Activated CD4-positive, CD25-positive, alpha-beta regulatory T cell treated with anti-CD3 and anti-CD28 coated beads, Interleukin-2, amount 50 U/mL, for 72 hours (primary cell): ENCODE measurements around the gene CARD6.
A peak's percentile ranks its signal among the peaks of the same experiment; 100 is the strongest.
"Not testable (repeated sequence)": the region's sequence is repeated elsewhere in the genome, so short reads cannot be mapped to it uniquely, and the experiment has no call there.

Experiments
- DNase-seq: peaks from one replicate; pipeline ENCODE4 v3.0.0; 2021

Gene CARD6

DNA sequence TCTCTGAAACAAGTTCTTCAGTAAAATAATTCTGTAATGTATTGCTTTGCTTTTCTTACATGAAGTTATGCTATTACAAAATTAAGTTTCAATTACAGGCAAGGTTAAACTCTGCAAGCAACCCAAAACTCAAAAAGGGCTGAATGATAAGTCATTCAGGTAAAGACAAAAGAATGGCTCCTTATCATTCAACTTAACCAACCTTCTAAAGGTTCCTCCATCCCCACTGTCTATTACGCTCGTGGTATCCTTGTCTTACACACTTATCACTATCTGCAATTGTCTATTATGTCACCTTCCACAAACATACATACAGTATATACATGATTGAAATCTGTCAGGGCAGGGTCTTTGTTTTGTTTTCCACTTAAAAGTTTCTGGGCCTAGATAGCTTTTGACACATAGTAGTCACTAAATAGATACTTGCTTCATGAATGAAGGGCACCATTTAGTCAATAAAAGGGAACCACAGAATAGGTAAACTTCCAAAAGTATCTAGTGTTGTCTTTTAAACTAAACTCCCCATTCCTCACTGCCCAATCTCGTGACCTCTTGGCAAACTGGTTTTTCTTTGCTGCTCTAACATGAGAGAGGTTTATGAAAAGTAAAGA, 13.0 kb upstream of the CARD6 start:
- no peak for DNase-seq

DNA sequence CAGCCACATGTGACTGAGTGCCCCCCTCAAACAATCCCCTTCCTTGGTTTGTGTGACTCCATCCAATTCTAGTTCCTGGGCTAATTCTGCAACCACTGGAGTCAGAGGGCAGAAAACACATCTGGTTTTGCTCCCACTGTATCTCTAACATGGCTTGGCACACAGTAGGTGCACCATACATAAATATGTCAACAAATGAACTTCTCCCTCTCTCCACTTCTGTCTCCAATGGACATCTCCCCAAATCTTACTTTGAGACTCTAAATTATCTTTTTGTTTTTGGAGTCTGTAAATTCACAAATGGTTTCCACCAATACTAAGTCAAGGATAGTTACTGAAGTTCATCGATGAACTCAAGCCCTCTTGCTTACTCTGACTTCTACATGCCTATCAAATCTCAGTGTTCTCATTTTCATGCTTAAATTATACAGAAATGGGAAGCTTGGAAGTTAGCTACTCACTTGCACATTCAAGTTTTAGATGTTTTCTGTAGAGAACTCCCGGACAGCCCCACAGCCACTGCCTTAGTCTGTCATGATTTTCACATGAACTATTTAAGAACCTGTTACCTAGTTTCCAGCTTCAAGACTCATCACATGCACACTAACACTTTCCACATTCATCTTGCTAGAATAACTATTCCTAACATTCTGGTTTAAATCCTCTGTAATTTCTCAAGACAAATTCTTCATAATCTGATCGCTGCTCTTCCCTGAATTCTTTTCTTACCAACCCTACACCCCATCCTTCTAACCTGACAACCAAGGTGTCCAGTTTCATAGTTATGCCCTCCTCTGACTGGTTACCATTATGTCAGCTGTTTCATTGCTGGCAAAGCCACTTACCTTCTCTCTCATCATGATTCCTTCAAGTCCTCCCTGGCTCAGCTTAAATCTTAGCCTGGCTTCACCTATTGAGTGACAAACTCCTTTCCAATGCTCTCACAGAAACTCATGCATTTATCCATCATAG, 12.2 kb upstream of the CARD6 start:
- DNase-seq = no peak

DNA sequence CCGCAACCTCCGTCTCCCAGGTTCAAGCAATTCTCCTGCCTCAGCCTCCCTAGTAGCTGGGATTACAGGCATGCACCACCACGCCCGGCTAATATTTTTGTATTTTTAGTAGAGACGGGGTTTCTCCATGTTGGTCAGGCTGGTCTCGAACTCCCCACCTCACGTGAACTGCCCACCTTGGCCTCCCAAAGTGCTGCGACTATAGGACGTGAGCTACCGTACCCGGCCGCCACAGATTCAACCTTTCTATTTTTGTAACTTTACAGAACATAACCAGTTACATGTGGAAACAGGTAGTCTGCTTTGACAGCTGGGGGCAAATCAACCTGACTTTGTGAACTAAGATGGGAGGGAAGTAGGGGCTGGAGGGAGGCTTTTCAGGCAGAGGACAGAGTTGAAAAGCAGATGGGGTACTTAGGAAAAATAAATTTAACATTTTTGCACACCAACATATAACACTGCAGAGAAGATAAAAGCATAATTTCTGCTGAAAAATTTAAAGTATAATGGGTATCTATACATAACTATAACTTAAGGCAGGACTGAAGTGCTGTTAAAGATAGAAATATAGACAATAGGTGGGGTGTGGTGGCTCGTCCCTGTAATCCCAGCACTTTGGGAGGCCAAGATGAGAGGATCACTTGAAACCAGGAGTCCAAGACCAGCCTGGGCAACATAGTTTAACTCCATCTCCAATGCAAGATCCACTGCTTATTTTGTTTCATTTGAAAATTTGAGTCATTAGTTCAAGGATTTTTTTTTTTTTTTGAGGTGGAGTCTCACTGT, 11.2 kb upstream of the CARD6 start:
- no peak for DNase-seq

DNA sequence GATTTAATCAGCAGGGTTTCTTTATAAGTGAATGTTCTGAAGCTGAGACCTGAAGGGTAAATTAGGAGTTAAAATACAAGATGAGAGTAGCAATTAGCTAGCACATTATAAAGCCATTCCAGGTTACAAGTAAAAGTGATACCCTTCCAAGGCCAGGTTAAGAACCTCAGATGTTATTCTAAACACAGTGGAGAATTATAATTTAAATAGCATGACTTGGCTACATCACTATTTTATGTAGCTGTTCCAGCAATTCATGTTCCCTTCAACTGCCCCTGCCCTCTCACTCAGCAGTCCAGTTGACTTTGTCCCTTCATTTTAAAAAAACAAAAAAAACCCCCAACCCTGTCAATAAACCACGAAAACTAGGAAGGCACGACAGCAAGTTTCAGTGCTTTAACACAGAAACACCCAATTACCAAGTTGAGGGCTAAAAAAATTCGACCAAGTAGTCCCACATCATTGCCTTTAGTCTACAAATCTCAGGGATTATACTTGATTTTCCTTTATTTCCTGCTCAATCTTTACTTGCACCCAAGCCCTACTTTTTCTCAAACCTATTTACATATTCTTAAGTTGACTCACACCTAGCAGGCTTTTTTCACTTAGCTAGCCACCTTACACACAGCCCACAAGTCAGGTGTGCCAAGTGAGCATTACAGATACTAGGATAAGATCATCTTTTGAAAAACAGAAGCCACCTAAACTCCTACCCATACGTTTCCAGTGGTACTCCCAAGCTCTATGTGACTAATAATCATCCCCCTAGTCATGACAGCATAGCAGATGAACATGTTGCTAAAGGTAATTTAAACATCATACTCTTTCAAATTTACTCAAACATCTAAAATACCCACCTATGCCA, 9.6 kb upstream of the CARD6 start:
- no peak for DNase-seq

DNA sequence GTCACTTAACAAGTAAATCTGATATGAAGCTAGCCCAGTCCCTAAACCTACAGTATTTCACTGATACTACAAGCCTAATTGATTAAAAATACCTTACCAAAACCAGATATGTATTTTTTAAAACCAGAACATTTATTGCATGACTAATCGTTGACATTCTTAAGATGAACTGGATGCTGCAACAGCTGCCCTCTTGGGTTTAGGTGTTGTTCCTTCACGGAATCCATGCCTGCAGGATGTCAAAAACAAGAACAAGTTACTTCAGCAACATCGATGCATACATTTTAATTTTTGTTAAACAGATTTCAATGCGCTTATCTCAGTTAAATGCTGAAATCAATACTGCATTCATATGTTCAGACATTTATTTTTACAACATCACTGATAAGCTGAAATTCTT, 8.8 kb upstream of the CARD6 start:
- DNase-seq = no peak

DNA sequence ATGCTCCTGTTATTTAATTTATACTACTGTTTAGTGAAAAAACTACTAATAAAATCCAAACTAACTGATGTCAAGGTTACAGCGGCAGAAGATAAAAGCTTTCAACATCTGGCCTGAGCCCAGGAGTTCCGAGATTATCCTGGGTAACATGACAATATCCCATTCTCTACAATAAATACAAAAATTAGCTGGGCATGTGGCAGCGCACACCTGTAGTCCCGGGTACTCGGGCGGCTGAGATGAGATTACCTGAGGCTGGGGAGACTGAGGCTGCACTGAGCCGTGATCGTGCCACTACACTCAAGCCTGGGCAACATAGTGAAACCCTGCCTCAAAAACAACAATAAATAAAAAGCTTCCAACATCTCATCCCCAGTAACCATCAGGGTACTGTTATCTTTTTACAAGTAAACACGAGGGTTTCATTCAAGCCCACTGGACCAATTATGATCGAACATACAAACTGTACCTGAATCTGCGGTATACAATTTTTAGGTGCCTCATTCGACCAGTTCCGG, 7.4 kb upstream of the CARD6 start:
- no peak for DNase-seq

DNA sequence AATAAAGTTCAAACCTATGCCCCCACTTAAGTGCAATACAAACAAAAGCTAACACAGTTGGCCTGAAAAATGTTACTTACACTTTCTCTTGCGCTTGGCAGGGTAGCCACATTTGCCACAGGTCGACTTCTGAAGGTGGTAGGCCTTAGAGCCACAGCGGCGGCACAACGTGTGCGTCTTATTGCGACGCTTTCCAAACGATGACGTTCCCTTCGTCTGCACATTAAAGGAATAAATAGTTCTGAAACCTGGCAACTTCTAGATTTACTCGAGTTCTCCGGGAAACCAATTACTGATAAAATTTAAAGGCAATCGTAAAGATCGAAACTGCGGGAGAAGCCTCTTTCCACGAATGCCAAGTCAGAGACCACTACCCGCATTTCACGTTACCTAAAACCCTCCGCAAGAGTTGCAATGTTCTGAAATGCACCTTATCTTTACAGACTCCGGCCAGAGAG, 6.7 kb upstream of the CARD6 start:
- peak; percentile 40 for DNase-seq

DNA sequence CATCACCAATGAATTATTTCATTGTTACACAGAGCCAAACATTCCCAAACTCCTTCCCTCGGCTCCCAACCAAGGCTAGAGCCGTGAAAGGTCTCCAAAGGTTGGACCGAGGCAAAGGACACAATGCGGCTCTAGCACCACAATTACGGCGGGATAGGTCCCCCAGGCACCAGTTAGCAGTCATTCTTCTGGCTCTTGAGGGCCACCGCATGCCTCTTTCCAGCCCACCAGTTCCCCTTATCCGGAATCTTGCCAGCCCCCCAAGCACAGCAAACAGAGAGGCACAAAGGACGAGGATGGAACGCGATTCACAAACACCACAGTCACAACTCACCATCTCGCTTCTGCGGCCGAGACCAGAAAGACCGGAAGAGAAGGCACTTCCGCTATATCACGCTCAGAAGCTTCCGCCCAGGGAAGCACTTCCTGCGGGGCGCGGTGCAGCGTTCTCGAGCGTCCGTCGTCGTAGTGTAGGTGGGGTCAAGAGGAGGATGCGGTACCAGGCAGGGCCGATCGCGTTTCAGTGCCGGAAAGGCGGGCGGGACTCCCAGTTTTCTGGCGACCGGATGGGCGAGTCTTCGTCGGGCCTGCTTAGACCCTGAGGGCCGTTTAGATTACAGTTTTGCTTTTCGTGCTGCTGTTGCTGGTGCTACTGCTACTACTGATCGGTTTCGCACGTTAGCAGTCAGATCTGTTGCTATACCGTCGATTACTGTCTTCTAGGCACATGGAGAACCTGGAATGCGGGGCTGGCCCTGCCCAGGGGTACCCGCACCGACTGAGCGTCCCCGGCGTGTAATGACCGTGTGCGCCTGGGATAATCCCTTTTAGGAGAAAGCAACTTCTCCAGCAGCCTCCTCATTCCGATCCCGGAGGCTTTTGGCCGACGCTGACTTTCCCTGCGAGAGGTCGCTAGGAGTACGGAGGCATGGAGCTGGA, 6.0 kb upstream of the CARD6 start, which contains the start of gene RPL37:
RPL37 (minus strand) TSS at position 374 of the 939 bp plus-strand sequence; CDS start at position 337, 37 bp downstream.
- peak; percentile 88 for DNase-seq

DNA sequence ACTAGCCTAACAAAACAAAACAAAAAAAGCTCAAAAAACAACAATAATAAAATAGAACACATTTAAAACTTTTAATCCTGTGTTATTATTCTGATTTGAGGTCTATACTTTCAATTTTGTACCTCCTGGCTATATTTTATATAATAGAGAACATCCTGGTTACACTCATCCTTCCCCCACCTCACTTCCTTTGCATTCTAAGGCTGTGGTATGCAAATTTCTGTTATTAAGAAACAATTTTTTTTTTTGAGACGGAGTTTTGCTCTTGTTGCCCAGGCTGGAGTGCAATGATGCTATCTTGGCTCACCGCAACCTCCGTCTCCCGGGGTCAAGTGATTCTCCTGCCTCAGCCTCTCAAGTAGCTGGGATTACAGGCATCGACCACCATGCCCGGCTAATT, 3.1 kb upstream of the CARD6 start:
- no peak for DNase-seq

DNA sequence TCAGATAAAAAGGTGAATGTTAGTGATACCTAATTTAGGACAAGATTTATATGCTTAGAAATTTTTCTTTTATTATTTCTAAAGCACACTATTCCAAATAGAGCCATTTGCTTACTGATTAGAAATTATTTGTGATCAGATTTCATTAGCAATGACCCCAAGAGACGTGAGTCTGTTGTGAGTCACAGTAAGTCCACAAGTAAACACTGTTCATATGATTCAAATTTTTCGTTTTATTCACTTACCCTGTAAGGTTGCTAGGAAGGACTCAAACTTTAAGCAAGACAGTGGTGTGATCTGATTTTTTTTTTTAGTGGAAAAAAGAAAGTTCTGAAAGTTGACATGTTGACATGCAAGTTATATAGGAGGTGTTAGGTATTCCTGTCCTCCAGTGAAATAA, 1.2 kb downstream of the CARD6 start:
- DNase-seq = no peak

DNA sequence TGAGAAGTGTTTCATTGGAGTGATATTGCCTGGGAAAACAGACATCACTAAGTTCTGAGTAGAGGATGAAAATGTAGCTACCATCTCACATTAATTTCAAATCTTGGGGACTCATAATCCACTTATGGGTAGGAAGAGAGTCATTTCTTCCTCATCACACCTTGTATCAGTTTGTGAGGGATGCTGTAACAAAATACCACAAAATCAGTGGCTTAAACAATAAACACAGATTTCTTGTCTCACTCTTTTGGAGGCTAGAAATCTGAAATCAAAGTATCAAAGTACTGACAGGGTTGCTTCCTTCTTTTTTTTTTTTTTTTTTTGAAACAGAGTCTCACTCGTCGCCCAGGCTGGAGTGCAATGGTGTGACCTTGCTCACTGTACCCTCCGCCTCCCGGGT, 3.4 kb downstream of the CARD6 start:
- DNase-seq = no peak

DNA sequence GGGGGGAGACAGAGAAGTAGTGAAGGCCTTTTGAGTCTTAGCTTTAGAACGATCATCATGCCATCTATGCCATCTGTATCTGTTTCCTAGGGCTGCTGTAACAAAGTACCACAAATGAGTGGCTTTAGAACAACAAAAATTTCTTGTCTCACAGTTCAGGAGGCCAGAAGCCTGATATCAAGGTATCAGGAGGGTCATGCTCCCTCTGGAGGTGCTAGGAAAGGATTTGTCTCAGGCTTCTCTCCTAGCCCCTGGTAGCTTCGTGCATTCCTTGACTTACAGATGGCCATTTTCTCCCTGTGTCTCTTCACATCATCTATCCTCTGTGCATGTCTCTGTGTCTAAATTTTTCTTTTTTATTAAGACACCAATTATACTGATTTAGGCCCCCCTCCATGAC, 5.2 kb downstream of the CARD6 start:
- no peak for DNase-seq

DNA sequence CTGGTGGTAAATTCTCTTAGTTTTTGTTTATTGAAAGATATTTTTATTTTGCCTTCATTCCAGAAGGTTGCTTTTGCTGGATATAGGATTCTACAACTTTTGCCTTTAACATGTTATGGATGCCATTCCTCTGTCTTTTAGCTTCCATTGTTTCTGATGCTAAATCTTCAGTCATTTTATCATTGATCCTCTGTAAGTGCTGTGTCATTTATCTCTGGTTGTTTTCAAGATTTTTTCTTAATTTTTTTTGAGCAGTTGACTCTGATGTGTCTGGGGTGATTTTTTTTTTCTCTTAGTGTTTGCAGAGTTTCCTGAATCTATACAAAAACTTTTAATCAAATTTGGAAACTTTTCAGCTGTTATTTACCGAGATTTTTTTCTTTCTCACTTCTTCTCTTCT, 6.4 kb downstream of the CARD6 start:
- DNase-seq = no peak

DNA sequence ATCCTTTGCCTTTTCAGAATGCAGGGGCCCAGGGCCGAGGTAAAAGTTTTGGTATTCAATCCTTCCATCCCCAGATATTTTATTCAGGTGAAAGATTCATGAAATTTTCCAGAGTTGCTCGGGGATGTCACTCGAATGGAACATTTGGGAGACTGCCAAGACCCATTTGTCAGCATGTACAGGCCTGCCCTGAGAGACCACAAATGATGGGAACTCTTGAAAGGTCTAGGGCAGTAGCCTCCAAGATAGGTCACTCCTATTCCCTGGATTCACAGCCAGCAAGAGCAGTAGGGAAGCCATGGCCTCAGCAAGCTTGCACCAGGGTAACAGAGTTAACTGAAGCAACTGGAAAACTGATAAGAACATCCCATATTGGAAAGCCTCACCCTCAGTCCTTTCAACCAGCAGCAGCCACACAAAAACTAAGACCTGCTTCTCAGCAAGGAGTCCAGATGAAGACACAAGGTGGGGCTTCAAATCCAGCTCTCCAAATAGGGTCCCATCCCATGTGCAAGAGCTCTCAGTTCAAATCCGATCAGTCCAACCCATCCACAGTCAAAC, 12.5 kb downstream of the CARD6 start:
- DNase-seq = no peak

DNA sequence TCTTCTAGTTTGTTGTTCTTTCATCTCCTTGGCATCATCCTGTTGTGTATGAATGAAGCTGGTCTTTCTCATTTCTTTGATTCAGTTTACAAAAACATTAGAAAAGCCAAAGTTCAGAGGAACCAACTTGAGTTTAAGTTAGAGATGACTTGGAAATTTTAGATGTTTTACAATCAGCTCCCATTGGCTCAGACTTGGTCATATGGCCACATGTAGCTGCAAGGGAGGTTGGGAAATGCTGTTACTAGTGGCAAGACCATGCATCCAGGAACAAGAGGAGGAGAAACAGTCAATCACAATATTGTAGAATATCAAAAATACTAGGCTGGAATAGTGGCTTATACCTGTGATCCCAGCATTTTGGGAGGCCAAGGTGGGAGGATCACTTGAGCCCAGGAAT, 19.5 kb downstream of the CARD6 start:
- DNase-seq = no peak

DNA sequence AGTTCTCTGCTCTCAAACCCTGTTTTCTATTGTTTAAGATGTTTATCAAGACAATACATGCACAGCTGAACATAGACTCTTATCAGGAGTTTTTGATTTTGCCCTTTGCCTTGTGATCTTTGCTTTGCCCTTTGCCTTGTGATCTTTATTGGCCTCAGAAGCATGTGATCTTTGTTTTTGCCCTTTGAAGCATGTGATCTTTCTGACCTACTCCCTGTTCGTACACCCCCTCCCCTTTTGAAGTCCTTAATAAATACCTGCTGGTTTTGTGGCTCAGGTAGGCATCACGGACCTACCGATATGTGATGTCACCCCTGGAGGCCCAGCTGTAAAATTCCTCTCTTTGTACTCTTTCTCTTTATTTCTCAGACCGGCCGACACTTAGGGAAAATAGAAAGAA, 23.8 kb downstream of the CARD6 start:
- DNase-seq = not testable (repeated sequence)

DNA sequence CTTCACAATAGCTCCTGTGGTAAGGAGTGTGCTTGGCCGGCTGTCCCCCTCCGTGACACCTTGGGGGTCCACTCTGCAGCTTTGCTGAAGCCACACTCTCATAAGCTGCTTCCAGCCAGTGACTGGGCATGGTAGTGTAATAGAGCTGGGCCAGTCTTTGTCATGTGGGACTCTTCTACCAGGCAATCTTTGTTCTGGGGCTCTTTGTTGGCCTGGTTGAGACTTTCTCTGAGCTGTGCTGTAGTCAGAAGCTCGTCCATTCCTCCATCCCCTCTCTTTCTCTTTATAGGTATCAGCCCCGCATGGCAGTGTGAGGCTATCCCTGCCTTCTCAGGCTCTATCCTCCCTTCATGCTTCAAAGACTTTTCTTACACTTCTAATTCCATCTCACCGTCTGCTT, 25.7 kb downstream of the CARD6 start:
- DNase-seq = no peak

DNA sequence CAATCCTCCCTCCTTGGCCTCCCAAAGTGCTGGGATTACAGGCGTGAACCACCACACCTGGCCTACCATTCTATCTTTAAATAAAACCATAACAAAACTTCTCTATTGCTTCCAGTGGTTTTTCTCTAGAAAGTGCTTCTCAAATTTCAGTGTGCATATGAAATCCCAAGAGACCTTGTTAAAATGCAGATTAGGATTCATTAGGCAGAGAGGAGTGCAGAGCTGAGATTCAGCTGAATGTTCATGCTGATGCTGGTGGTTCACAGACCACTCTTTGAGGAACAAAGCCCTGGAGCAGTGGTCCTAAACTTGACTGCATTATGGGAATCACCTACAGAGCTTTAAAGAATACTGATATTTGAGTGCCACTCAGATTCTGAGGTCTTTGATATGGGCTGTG, 28.2 kb downstream of the CARD6 start:
- DNase-seq = no peak

DNA sequence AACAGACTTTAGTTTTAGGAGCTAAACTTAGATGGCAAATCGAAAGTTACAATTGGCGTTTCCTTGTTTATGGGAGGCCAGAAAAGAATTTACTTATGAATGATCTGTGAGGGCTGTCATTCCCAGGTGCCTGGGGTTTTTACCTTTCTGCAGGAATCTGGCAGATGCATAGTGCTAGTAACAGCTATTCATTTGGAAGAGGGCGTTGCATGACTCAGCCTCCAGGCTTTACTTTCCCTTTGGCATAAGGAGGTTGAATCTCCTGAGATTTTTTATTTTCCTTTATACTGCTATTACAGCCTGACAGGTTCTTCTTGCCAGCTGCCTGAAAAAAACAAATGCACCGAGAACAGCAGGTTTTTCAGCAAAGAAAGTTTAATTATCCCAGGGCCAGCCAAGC, 30.0 kb downstream of the CARD6 start:
- no peak for DNase-seq

DNA sequence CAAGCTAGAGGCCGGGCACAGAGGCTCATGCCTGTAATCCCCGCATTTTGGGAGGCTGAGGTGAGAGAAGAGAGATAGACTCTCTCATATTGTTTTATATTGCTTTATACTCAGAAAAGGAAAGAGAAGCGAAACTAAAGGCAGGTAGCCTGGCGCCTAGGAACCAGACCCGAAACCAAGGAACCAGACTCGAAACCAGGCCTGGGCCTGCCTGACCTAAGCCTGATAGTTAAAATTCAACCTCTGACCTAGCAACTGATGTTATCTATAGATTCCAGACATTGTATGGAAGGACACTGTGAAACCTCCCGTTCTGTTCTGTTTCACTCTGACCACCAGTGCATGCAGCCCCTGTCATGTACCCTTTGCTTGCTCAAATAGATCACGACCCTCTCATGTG, 31.1 kb downstream of the CARD6 start:
- not testable (repeated sequence) for DNase-seq
